Measurements from ENCODE around the gene PACSIN3. TPM values are rescaled to one million over a fixed set of nuclear protein-coding genes. Genes with fewer than 3 reads are reported as not detected.

Gene PACSIN3
- 1 to 10 TPM; 4.3 to 9.1 (median 7.5) TPM for total RNA-seq

DNA sequence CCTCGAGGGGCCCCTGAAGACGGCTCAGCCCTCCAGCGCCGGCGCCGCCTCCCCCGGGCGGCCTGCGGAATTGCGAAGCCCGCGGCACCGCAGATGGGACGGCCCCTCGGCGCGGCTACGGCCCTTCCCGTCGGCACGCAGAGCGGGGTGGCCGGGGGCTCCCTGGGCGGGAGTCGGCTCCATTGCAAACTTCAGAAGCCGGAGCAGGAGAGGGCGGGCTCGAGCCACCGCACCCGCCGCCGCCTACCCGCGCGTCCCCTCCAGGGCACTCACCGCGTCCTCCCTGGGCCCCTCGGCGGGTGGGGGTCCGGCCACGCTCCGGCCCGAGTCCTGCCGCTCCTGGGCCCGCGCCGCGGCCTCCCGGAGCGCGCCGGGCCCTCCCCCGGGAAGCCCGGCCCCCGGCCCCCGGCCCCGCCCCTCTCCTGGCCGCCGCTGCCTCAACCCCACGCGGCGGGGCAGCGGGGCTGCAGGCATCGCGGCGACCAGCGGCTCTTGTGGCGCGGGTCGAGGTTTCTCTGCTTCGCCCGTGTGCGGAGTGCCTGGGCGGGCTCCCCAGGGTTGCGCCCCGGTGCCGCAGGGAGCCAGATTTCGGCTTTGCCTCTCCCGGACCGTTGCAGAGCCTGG is at the start of gene PACSIN3:
PACSIN3 (minus strand) TSS at position 359 of the 624 bp plus-strand sequence. CDS start 3,707 bp downstream, outside the sequence.
- TF ChIP-seq, protein P1, sequence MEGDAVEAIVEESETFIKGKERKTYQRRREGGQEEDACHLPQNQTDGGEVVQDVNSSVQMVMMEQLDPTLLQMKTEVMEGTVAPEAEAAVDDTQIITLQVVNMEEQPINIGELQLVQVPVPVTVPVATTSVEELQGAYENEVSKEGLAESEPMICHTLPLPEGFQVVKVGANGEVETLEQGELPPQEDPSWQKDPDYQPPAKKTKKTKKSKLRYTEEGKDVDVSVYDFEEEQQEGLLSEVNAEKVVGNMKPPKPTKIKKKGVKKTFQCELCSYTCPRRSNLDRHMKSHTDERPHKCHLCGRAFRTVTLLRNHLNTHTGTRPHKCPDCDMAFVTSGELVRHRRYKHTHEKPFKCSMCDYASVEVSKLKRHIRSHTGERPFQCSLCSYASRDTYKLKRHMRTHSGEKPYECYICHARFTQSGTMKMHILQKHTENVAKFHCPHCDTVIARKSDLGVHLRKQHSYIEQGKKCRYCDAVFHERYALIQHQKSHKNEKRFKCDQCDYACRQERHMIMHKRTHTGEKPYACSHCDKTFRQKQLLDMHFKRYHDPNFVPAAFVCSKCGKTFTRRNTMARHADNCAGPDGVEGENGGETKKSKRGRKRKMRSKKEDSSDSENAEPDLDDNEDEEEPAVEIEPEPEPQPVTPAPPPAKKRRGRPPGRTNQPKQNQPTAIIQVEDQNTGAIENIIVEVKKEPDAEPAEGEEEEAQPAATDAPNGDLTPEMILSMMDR (IDR thresholded peaks at IDR 0.05), result peak in 3 of 6 experiments; percentile 18 to 36 (median 21)
- TF ChIP-seq POLR2A (IDR thresholded peaks at IDR 0.05), result no peak
- Histone ChIP-seq H3K36me3 (no peaks in the 10 kb centered on the region), H3K4me1 (peaks cover 6 to 47% (median 13%) of the 10 kb centered on the region in 4 donors), H3K9me3 (no peaks in the 10 kb centered on the region), H3K4me3 (peak within 1 kb of the TSS; percentile 61 to 88 (median 77)), H3K27me3 (peaks cover 0 to 6% of the 10 kb centered on the region in 2 donors), H3K27ac (peak within 1 kb of the TSS; percentile 63 to 89 (median 70))
- peak; percentile 34 to 68 (median 54) for DNase-seq

DNA sequence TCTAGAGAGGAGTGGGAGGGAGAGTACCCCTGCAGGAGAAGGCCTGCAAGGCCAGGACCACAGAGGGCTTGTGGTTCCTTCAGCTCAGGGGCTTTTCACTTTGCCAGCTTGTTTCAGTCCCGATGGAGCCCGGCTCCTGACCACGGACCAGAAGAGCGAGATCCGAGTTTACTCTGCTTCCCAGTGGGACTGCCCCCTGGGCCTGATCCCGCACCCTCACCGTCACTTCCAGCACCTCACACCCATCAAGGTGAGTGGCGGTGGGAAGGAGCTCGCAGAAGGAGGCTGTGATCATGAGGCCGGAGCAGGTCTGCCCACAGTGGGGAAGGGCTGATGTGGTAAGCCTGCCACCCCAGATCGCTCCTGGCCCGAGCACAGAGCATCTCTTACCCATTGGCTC is 48.9 kb upstream of the PACSIN3 start:
- peak overlapping the region in 1 of 4 donors; percentile 10 for H3K27ac ChIP-seq
- no peak for DNase-seq
- no peak for TF ChIP-seq POLR2A (IDR thresholded peaks at IDR 0.05)
- TF ChIP-seq, protein P1 (IDR thresholded peaks at IDR 0.05), result no peak
- H3K27me3 ChIP-seq, result no peaks in the 10 kb centered on the region
- H3K4me3 ChIP-seq, result no peak overlapping the region
- H3K36me3 ChIP-seq, result peaks cover 0 to 29% (median 0%) of the 10 kb centered on the region in 3 donors
- H3K4me1 ChIP-seq, result peaks cover 0 to 9% (median 0%) of the 10 kb centered on the region in 4 donors
- no peaks in the 10 kb centered on the region for H3K9me3 ChIP-seq

DNA sequence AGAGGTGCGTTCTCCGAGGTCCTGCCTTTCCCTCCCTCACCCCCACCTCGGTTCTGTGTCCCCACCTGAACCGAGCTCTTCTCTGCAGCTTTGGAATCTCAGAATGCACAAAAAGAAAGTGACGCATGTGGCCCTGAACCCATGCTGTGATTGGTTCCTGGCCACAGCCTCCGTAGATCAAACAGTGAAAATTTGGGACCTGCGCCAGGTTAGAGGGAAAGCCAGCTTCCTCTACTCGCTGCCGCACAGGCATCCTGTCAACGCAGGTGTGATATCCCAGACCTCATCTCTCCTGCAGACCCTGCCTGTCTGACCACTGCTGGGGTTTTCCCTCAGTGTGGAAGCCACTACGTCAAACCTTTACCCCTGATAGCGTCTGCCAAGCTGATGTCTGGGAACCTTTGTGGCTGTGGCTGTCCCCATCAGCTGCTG is 48.5 kb upstream of the PACSIN3 start:
- Histone ChIP-seq H3K4me1 (peaks cover 0 to 9% (median 0%) of the 10 kb centered on the region in 4 donors), H3K27ac (peak overlapping the region in 2 of 4 donors; percentile 10 to 32), H3K4me3 (peak overlapping the region in 1 of 4 donors; percentile 16), H3K36me3 (peaks cover 0 to 24% (median 0%) of the 10 kb centered on the region in 3 donors), H3K27me3 (no peaks in the 10 kb centered on the region), H3K9me3 (no peaks in the 10 kb centered on the region)
- peak in 1 of 3 donors; percentile 54 for DNase-seq
- TF ChIP-seq POLR2A (IDR thresholded peaks at IDR 0.05), result no peak
- TF ChIP-seq, protein P1 (IDR thresholded peaks at IDR 0.05), result no peak

DNA sequence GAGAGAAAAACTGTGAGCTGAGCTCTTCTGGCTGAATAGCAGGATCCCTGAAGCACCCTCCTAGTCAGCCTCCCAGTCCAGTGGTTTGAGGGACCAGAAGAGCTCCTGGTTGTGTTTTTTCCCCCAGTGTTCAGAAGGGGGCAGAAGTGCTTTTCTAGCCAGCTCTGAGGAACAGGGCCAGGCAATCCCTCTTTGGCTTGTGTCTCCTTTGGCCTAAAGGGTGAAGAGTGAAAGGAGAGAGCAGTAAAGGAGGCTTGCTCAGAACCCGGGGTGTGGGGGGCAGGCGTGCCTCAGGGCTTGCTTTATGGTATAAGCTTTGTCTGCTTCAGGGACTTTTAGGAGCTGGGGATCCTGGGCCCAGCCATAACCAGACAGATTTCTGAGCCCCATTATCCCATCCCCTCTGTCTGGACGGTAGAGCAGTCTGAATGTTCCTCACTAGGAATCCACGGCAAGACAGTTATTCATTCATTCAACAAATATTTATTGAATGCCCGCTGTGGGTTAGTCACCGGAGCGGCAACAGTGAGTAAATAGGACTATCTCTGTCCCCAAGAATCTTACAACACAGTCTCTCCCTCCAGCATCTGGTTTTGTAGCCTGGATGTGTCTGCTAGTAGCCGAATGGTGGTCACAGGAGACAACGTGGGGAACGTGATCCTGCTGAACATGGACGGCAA is 47.9 kb upstream of the PACSIN3 start:
- DNase-seq, result no peak

DNA sequence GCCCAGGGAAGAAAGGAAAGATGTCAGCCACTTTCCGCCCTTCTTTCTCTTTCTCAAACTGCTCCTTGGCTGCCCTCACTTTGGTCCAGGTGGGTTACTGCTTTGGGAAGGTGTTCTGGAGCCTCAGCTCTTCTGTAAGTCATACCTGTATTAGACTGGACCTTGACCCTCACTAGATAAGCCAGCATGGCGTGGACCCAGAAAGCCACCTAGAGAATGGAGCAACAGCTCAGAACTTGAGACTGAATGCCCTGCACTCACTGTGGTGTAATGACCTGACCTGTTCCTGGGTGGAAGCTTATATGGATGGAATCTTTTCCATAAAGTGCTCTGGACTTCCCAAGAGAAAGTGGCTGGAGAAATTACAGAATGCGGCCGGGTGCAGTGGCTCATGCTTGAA is 46.8 kb upstream of the PACSIN3 start:
- peak in 1 of 3 donors; percentile 73 for DNase-seq
- TF ChIP-seq, protein P1 (IDR thresholded peaks at IDR 0.05), result no peak
- TF ChIP-seq POLR2A (IDR thresholded peaks at IDR 0.05), result no peak
- no peak overlapping the region for H3K27ac ChIP-seq

More for the DNA sequence above, 47.9 kb upstream of the PACSIN3 start:
- H3K4me1 ChIP-seq, result peaks cover 0 to 9% (median 0%) of the 10 kb centered on the region in 4 donors
- no peak for TF ChIP-seq POLR2A (IDR thresholded peaks at IDR 0.05)
- TF ChIP-seq, protein P1 (IDR thresholded peaks at IDR 0.05), result peak in 2 of 6 experiments; percentile 16 to 40
- H3K36me3 ChIP-seq, result peaks cover 0 to 19% (median 0%) of the 10 kb centered on the region in 3 donors
- no peaks in the 10 kb centered on the region for H3K27me3 ChIP-seq
- H3K27ac ChIP-seq, result peak overlapping the region in 2 of 4 donors; percentile 10 to 32
- peak overlapping the region in 1 of 4 donors; percentile 16 for H3K4me3 ChIP-seq
- H3K9me3 ChIP-seq, result no peaks in the 10 kb centered on the region

More for the DNA sequence above, 46.8 kb upstream of the PACSIN3 start:
- Histone ChIP-seq H3K36me3 (peaks cover 0 to 8% (median 0%) of the 10 kb centered on the region in 3 donors), H3K4me1 (peaks cover 0 to 9% (median 0%) of the 10 kb centered on the region in 4 donors), H3K27me3 (no peaks in the 10 kb centered on the region), H3K9me3 (no peaks in the 10 kb centered on the region), H3K4me3 (no peak overlapping the region)
